Sigmoid colon (tissue), 4 donors: ENCODE results near the gene SGSM1.

Experiments
- POLR2A ChIP-seq, 2 donors: fragments of 450-650 bp; IDR thresholded peaks; one replicate each; pipeline ENCODE4 v1.6.1; 2016; ENCODE audit warnings: antibody characterized with exemption in 2 of 2, mild to moderate bottlenecking in 2 of 2, moderate library complexity in 2 of 2
- POLR2AphosphoS5 ChIP-seq, 4 donors: sonication (generic); formaldehyde crosslinking; IDR thresholded peaks; one replicate each; pipeline ENCODE4 v1.6.1; 2017; ENCODE audit warnings: antibody characterized with exemption in 4 of 4
- TF ChIP-seq, protein P1 (sequence below), 4 experiments: fragments of 450-650 bp in 3 of 4; fragments of 200-600 bp in 1 of 4; IDR thresholded peaks; one replicate each; pipeline ENCODE4 v1.5.1; 2016 to 2019; ENCODE audit warnings: antibody characterized with exemption in 4 of 4, mild to moderate bottlenecking in 3 of 4, moderate library complexity in 2 of 4

DNA sequence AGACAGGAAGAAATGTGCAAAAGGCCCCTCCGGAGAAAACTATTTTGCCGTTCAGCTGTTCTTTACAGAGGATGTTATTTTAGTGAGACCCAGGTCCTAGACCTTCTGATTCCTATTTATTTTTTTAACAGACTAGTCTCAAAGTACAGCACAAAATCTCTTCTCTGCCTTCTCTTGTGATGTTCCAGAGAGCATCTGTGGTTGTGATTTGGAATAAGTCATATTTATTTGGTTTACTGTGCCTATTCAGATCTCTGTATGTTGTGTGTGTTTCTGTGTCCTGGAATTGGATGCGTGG is 120.4 kb downstream of the SGSM1 start:
- TF ChIP-seq POLR2AphosphoS5 (IDR thresholded peaks at IDR 0.05) (no peak), POLR2A (IDR thresholded peaks at IDR 0.05) (no peak)
- TF ChIP-seq, protein P1, sequence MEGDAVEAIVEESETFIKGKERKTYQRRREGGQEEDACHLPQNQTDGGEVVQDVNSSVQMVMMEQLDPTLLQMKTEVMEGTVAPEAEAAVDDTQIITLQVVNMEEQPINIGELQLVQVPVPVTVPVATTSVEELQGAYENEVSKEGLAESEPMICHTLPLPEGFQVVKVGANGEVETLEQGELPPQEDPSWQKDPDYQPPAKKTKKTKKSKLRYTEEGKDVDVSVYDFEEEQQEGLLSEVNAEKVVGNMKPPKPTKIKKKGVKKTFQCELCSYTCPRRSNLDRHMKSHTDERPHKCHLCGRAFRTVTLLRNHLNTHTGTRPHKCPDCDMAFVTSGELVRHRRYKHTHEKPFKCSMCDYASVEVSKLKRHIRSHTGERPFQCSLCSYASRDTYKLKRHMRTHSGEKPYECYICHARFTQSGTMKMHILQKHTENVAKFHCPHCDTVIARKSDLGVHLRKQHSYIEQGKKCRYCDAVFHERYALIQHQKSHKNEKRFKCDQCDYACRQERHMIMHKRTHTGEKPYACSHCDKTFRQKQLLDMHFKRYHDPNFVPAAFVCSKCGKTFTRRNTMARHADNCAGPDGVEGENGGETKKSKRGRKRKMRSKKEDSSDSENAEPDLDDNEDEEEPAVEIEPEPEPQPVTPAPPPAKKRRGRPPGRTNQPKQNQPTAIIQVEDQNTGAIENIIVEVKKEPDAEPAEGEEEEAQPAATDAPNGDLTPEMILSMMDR (IDR thresholded peaks at IDR 0.05) = no peak
